H1 (cell line): ENCODE measurements around the gene MDFI. TPM values are rescaled to one million over a fixed set of nuclear protein-coding genes. Genes with fewer than 3 reads are reported as not detected.

ENCODE experiments used
- CHD7 ChIP-seq: fragments of 300-600 bp; sonication (generic); IDR thresholded peaks from 2 replicates; pipeline ENCODE4 v1.7.1; 2012; ENCODE audit warnings: low read length, moderate library complexity, mild to moderate bottlenecking, inconsistent platforms; ENCODE audit not compliant: insufficient replicate concordance
- CTCF ChIP-seq, 3 experiments: IDR thresholded peaks; 1 replicate in 2 of 3; 2 replicates in 1 of 3; pipeline versions ENCODE4 v1.5.1 to v1.6.1; 2011; ENCODE audit warnings: low read length in 3 of 3, mild to moderate bottlenecking in 3 of 3, inconsistent platforms in 2 of 3, low read depth in 1 of 3, moderate library complexity in 1 of 3; ENCODE audit not compliant: insufficient read depth in 1 of 3; ENCODE audit errors: control extremely low read depth in 1 of 3
- polyA plus RNA-seq, 7 experiments: library from polyadenylated mRNA; depleted of rRNA in 3 of 7; stranded (reverse) in 5 of 7; unstranded in 2 of 7; fragments of >200 nt in 5 of 7; fragments of 200-250 nt in 2 of 7; gene quantifications; 1 replicate in 5 of 7; 2 replicates in 1 of 7; 4 replicates in 1 of 7; pipeline versions ENCODE4 v1.2.1 to v1.2.3, GENCODE V29; 2011 to 2013; ENCODE audit warnings: missing spikeins in 2 of 7, mixed read lengths in 2 of 7
- total RNA-seq: library from RNA; stranded (reverse); fragmentation: NEBNext Ultra II Directional; extraction: Animal tissue kit (Norgen Biotek cat#: 25700); gene quantifications from 2 replicates; pipeline ENCODE4 v1.2.1, GENCODE V29; 2021

MDFI gene
- total and polyA plus RNA-seq, 2 of the 8 experiments (the other 6 are each of a cell fraction or from before 2014, with no cell fraction given), result 41.0 to 65.6 TPM

GRCh38 chr6:41644297-41644879 lies 6.1 kb downstream of the MDFI start (continued):
- TF ChIP-seq CHD7 (no peak), CTCF (IDR thresholded peaks at IDR 0.05; ENCODE audit: control extremely low read depth in 1 of 3, insufficient read depth in 1 of 3, low read depth in 1 of 3, low read length in 3 of 3) (no peak)
